ENCODE data around the gene CLCN7. TPM values are rescaled to one million over a fixed set of nuclear protein-coding genes. Genes with fewer than 3 reads are reported as not detected.
A peak's percentile ranks its signal among the peaks of the same experiment; 100 is the strongest.

Gene CLCN7
- polyA plus RNA-seq, 3 donors from 2014 or later = 19.8 to 44.8 (median 21.5) TPM

GRCh38 chr16:1457489-1458245 is 17.2 kb downstream of the CLCN7 start:
- peaks cover 0 to 2% (median 0%) of the 10 kb centered on the region in 3 donors for H3K27me3 Mint-ChIP-seq (ENCODE audit: low read depth in 3 of 3)
- no peaks in the 10 kb centered on the region for H3K9me3 Mint-ChIP-seq
- no peak overlapping the region for H3K27ac Mint-ChIP-seq
- DNase-seq = no peak
- no peak overlapping the region for H3K4me3 Mint-ChIP-seq
- peaks cover 6% of the 10 kb centered on the region in 2 donors for H3K4me1 Mint-ChIP-seq
- H3K36me3 Mint-ChIP-seq = no peaks in the 10 kb centered on the region

GRCh38 chr16:1456951-1457350 is 17.9 kb downstream of the CLCN7 start:
- Mint-ChIP-seq H3K4me1 (peaks cover 6% of the 10 kb centered on the region in 2 donors), H3K9me3 (no peaks in the 10 kb centered on the region), H3K4me3 (no peak overlapping the region), H3K27me3 (ENCODE audit: low read depth in 3 of 3) (peaks cover 0 to 2% (median 0%) of the 10 kb centered on the region in 3 donors), H3K27ac (no peak overlapping the region), H3K36me3 (no peaks in the 10 kb centered on the region)
- DNase-seq = no peak

DNA sequence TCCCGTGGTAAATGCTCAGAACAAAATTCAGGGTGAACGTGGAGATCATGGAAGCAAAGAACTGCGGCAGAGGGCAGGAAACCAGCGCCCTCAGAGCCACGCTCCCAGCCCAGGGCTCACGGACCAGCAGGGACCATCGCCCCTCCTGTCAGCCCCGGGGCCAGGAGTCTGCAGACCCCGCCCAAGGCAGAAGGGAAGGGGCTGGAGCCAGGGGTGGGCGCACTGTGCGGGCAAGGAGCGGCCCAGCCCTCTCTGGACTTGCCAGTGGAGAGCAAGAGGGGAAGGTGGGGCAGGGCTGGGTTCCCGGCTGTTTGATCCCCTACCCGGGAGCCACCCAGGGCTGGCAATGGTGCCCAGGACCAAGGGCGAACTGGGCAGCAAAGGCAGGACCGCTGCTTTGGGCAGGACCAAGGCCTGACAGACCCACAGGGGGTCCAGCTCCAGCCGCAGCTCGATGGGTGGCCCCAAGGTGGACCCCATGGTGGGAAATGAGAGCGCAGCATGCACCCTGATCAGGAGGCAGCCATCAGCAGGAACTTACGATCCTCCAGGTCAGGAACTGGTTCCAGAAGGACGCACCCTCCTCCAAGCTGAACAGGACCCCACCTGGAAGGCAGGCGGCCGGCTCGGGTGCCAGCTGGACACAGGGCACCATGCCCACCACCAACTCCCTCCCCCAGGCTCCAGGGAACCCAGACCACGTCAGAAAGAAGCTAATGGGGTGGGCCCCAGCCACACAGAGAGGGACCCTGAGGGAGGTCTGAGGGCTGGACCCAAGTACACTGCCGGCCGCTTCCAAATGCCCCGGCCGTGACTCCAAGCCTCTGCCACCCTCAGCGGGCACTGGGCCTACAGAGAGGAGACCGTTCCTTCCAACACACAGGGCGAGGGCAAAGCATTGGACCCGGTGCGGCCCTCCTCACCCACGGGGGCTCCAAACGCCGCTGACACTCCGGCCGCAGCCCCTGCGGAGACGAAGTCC is 19.3 kb downstream of the CLCN7 start:
- Mint-ChIP-seq H3K4me1 (peaks cover 6 to 8% of the 10 kb centered on the region in 2 donors), H3K9me3 (no peaks in the 10 kb centered on the region), H3K27ac (no peak overlapping the region), H3K27me3 (ENCODE audit: low read depth in 3 of 3) (peaks cover 0 to 2% (median 0%) of the 10 kb centered on the region in 3 donors), H3K36me3 (no peaks in the 10 kb centered on the region), H3K4me3 (no peak overlapping the region)
- DNase-seq = no peak

- Mint-ChIP-seq H3K27ac (no peak overlapping the region), H3K4me3 (no peak overlapping the region)
These were observed 20.3 kb downstream of the CLCN7 start for GRCh38 chr16:1454561-1454960.

DNA sequence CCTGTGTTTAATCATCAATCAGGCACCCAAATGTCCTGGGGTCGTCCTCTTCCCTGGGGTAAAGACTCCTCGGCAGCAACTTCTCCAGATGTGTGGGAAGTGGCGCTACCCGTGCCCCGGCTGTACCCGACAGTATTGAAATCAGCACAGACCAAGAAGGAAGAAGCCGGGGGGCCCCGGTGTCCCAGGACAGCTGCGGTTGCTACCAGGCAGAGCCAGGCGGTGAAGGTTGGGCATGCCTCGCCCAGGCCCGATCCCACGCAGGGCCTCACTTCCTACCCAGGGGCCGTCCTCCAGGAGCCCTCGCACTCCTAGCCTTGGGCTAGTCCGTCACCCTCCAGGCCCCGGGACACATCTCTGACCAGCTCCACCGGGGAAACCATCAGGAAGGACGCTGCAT is 21.5 kb downstream of the CLCN7 start:
- Mint-ChIP-seq H3K27me3 (ENCODE audit: low read depth in 3 of 3) (peaks cover 0 to 2% (median 2%) of the 10 kb centered on the region in 3 donors), H3K9me3 (no peaks in the 10 kb centered on the region), H3K4me1 (peaks cover 18 to 24% of the 10 kb centered on the region in 2 donors), H3K36me3 (peaks cover 0 to 3% (median 0%) of the 10 kb centered on the region in 3 donors), H3K27ac (peak overlapping the region in 2 of 6 donors; percentile 80 to 88), H3K4me3 (peak overlapping the region in 2 of 5 donors; percentile 29 to 58)
- no peak for DNase-seq

More at GRCh38 chr16:1454561-1454960, 20.3 kb downstream of the CLCN7 start:
- DNase-seq = no peak
- H3K36me3 Mint-ChIP-seq = peaks cover 0 to 3% (median 0%) of the 10 kb centered on the region in 3 donors
- H3K27me3 Mint-ChIP-seq (ENCODE audit: low read depth in 3 of 3) = peaks cover 0 to 2% (median 2%) of the 10 kb centered on the region in 3 donors
- H3K9me3 Mint-ChIP-seq = no peaks in the 10 kb centered on the region
- peaks cover 15 to 17% of the 10 kb centered on the region in 2 donors for H3K4me1 Mint-ChIP-seq

DNA sequence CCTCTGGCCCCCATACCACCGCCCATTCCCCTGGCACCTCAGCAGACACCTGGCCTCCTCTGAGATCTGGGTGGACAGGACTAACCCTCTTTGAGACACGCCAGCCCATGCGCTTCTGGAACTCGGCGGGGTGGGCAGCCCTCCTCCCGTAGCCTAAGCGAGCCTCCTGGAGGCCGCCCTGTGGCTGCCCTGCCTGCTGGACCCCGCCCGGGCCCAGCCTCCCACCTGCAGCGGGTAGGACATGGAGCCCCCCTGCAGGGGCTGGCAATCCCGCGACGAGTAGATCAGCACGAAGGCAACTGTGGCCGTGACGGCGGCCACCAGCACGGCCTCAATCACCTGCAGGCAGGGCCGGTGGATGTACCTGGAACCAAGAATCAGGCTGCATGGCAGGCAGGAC is 22.3 kb downstream of the CLCN7 start:
- Mint-ChIP-seq H3K27me3 (ENCODE audit: low read depth in 3 of 3) (peaks cover 0 to 2% (median 2%) of the 10 kb centered on the region in 3 donors), H3K9me3 (no peaks in the 10 kb centered on the region), H3K36me3 (peaks cover 0 to 3% (median 0%) of the 10 kb centered on the region in 3 donors), H3K27ac (no peak overlapping the region), H3K4me3 (no peak overlapping the region), H3K4me1 (peaks cover 18 to 27% of the 10 kb centered on the region in 2 donors)
- DNase-seq = no peak

GRCh38 chr16:1451702-1452392 is 23.0 kb downstream of the CLCN7 start:
- peaks cover 18 to 27% of the 10 kb centered on the region in 2 donors for H3K4me1 Mint-ChIP-seq
- peak overlapping the region in 2 of 6 donors; percentile 69 to 74 for H3K27ac Mint-ChIP-seq
- H3K36me3 Mint-ChIP-seq = peaks cover 0 to 3% (median 0%) of the 10 kb centered on the region in 3 donors
- H3K4me3 Mint-ChIP-seq = no peak overlapping the region
- no peak for DNase-seq
- peaks cover 0 to 2% (median 2%) of the 10 kb centered on the region in 3 donors for H3K27me3 Mint-ChIP-seq (ENCODE audit: low read depth in 3 of 3)
- no peaks in the 10 kb centered on the region for H3K9me3 Mint-ChIP-seq

- H3K4me3 Mint-ChIP-seq = no peak overlapping the region
- no peak for DNase-seq
- no peak overlapping the region for H3K27ac Mint-ChIP-seq
- peaks cover 0 to 3% (median 0%) of the 10 kb centered on the region in 3 donors for H3K36me3 Mint-ChIP-seq
- peaks cover 0 to 2% (median 2%) of the 10 kb centered on the region in 3 donors for H3K27me3 Mint-ChIP-seq (ENCODE audit: low read depth in 3 of 3)
- peaks cover 18 to 31% of the 10 kb centered on the region in 2 donors for H3K4me1 Mint-ChIP-seq
- no peaks in the 10 kb centered on the region for H3K9me3 Mint-ChIP-seq
These were observed 24.0 kb downstream of the CLCN7 start for GRCh38 chr16:1450841-1451240.

- H3K4me1 Mint-ChIP-seq = peaks cover 18 to 33% of the 10 kb centered on the region in 2 donors
- H3K27me3 Mint-ChIP-seq (ENCODE audit: low read depth in 3 of 3) = peaks cover 0 to 2% (median 2%) of the 10 kb centered on the region in 3 donors
- H3K9me3 Mint-ChIP-seq = no peaks in the 10 kb centered on the region
- peak in 1 of 3 donors; percentile 31 for DNase-seq
- peaks cover 0 to 3% (median 0%) of the 10 kb centered on the region in 3 donors for H3K36me3 Mint-ChIP-seq
- peak overlapping the region in 3 of 6 donors; percentile 53 to 87 (median 71) for H3K27ac Mint-ChIP-seq
- peak overlapping the region in 2 of 5 donors; percentile 18 to 65 for H3K4me3 Mint-ChIP-seq
These were observed 24.6 kb downstream of the CLCN7 start for GRCh38 chr16:1450218-1450617.

DNA sequence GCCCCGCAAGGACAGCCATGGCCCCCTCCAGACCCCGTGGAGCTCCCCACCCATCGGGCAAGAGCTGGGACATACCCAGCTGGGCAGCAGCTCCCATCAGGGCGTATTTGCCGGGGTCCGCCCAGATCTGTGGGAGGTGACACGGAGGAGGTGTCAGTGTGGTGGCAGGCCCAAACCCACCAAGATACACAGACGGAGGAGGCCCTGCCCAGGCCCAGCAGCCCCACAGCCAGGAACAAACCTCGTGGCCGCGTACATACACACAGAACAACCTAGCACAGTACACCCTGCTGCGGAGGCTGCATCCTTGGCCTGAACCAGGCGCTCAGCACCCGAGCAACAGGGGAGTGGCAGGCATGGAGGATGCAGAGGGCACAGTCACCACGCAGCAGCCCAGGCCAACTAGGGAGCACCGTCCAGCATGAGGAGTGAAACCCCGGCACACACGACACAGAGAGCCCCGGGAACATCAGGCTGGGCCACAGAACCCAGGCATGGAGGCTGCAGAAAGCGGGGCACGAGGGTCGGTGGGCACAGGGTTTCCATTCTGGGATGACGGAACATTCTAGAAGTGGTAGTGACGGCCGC is 25.5 kb downstream of the CLCN7 start:
- Mint-ChIP-seq H3K4me1 (peaks cover 18 to 35% of the 10 kb centered on the region in 2 donors), H3K27me3 (ENCODE audit: low read depth in 3 of 3) (peaks cover 0 to 2% (median 1%) of the 10 kb centered on the region in 3 donors), H3K9me3 (no peaks in the 10 kb centered on the region), H3K27ac (peak overlapping the region in 2 of 6 donors; percentile 61 to 71), H3K36me3 (peaks cover 0 to 3% (median 0%) of the 10 kb centered on the region in 3 donors), H3K4me3 (peak overlapping the region in 1 of 5 donors; percentile 65)
- no peak for DNase-seq

DNA sequence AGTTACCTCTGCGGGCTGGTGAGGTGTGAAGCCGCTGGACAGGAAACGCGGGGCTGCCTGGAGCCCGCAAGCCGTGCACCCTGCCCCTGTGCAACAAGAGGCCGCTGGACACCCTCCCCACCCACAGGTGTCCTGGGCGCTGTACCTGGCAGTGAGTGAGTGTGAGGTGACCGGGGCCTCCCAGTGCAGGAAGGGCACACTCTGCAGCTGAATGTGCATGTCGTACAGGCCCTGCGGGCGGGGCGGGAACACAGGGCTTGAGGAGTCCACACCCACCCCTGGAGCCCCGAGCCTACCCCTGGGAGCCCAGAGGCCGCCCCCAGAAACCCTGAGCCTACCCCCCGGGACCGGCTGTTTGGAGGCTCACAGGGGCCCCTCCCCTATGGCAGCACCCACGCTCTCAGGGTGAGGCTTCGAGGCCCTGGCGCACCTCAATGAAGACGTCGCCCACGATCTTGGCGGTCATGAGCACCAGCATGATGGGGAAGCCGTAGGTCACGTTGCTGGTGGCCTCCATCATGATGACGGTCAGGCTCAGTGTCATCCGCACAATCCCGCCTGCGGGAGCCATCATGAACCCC is 26.2 kb downstream of the CLCN7 start:
- no peak for DNase-seq
- Mint-ChIP-seq H3K27ac (peak overlapping the region in 2 of 6 donors; percentile 69 to 74), H3K36me3 (peaks cover 0 to 3% (median 0%) of the 10 kb centered on the region in 3 donors), H3K27me3 (ENCODE audit: low read depth in 3 of 3) (peaks cover 0 to 2% (median 0%) of the 10 kb centered on the region in 3 donors), H3K4me1 (peaks cover 14 to 33% of the 10 kb centered on the region in 2 donors), H3K9me3 (no peaks in the 10 kb centered on the region), H3K4me3 (peak overlapping the region in 1 of 5 donors; percentile 24)

GRCh38 chr16:1447965-1448364 is 26.9 kb downstream of the CLCN7 start:
- Mint-ChIP-seq H3K27ac (peak overlapping the region in 3 of 6 donors; percentile 68 to 74 (median 69)), H3K27me3 (ENCODE audit: low read depth in 3 of 3) (peaks cover 0 to 2% (median 2%) of the 10 kb centered on the region in 3 donors), H3K9me3 (no peaks in the 10 kb centered on the region), H3K4me1 (peaks cover 11 to 31% of the 10 kb centered on the region in 2 donors), H3K36me3 (peaks cover 0 to 3% (median 0%) of the 10 kb centered on the region in 3 donors), H3K4me3 (no peak overlapping the region)
- no peak for DNase-seq
